K562 (cell line): ENCODE data around the gene WDPCP. TPM values are rescaled to one million over a fixed set of nuclear protein-coding genes. Genes with fewer than 3 reads are reported as not detected.
A peak's percentile ranks its signal among the peaks of the same experiment; 100 is the strongest.

ENCODE experiments used
- ATAC-seq: fragments of 200-7000 bp; cut with Tn5 transposase; 3 replicates; pipeline ENCODE4 v1.9.1; 2020; ENCODE audit warnings: moderate library complexity
- BruUV-seq: library from RNA; stranded (reverse); fragments of 400-500 nt; replicated peaks from 2 replicates; lab custom pipeline; 2021; lab: Mats Ljungman, UMichigan
- CTCF ChIA-PET: fragments of 300-600 bp; formaldehyde crosslinking; extraction: SDS; loops from one replicate; lab custom pipeline; 2021; ENCODE audit warnings: low intra/inter-chr PET ratio; lab: Yijun Ruan, JAX
- POLR2A ChIA-PET: fragments of 300-600, 350-650 bp; sonication (Branson Sonifier 250); formaldehyde crosslinking; extraction: SDS; loops from one replicate; lab custom pipeline; 2021; ENCODE audit warnings: antibody characterized with exemption, inconsistent platforms; lab: Yijun Ruan, JAX
- DNase-seq, 4 experiments: peaks; one replicate each; pipeline versions ENCODE4 v3.0.0 to v3.0.0-alpha.2; 2011 to 2018; ENCODE audit warnings: low spot score in 3 of 4, mixed read lengths in 3 of 4; ENCODE audit errors: extremely low read depth in 1 of 4
- FAIRE-seq: peaks from 2 replicates; lab custom pipeline; 2011; peaks lifted over from hg19 to GRCh38; lab: Jason Lieb, UNC
- H2AFZ ChIP-seq: 2 replicates; pipeline ENCODE4 v1.6.0; 2011; ENCODE audit warnings: low read depth, low read length, control low read depth, inconsistent platforms
- H3K27ac ChIP-seq: fragments of 200-600 bp; 3 replicates; pipeline ENCODE4 v1.8.0; 2011; ENCODE audit warnings: low read depth, mild to moderate bottlenecking, control low read depth, inconsistent platforms, low read length, moderate library complexity, mixed read lengths; ENCODE audit errors: extremely low read depth
- H3K27me3 ChIP-seq, 2 experiments: fragments of 300-600 bp in 1 of 2; 2 replicates in 1 of 2; 3 replicates in 1 of 2; pipeline versions ENCODE4 v1.6.0 to v1.8.0; 2011; ENCODE audit warnings: inconsistent platforms in 2 of 2, low read length in 2 of 2, mild to moderate bottlenecking in 1 of 2, mixed read lengths in 1 of 2, moderate library complexity in 1 of 2; ENCODE audit not compliant: control insufficient read depth in 2 of 2, insufficient read depth in 2 of 2
- H3K36me3 ChIP-seq: fragments of 300-600 bp; 3 replicates; pipeline ENCODE4 v1.8.0; 2011; ENCODE audit warnings: mild to moderate bottlenecking, low read length, inconsistent platforms; ENCODE audit not compliant: control insufficient read depth, insufficient read depth
- H3K4me1 ChIP-seq, 2 experiments: fragments of 200-600 bp in 1 of 2; replicated peaks in 1 of 2; 2 replicates in 1 of 2; 3 replicates in 1 of 2; pipeline versions ENCODE4 v1.5.1 to v1.8.0; 2011; ENCODE audit warnings: inconsistent platforms in 2 of 2, low read length in 2 of 2, mild to moderate bottlenecking in 1 of 2, mixed read lengths in 1 of 2, moderate library complexity in 1 of 2; ENCODE audit not compliant: control insufficient read depth in 2 of 2, insufficient read depth in 2 of 2
- H3K4me2 ChIP-seq: 2 replicates; pipeline ENCODE4 v1.6.1; 2011; ENCODE audit warnings: low read length, control low read depth, inconsistent platforms, mixed read lengths; ENCODE audit not compliant: insufficient read depth
- H3K4me3 ChIP-seq: fragments of 200-600 bp; sonication (generic), shearing (Covaris generic); 2 replicates; pipeline ENCODE4 v1.5.1; 2016; ENCODE audit warnings: control low read depth, inconsistent platforms
- H3K79me2 ChIP-seq: fragments of 200-600 bp; 3 replicates; pipeline ENCODE4 v1.8.0; 2011; ENCODE audit warnings: low read length, inconsistent platforms; ENCODE audit not compliant: control insufficient read depth, insufficient read depth
- H3K9ac ChIP-seq, 2 experiments: 2 replicates each; pipeline versions ENCODE4 v1.6.0 to v1.6.1; 2011; ENCODE audit warnings: low read depth in 2 of 2, low read length in 2 of 2, control low read depth in 1 of 2, inconsistent platforms in 1 of 2, mild to moderate bottlenecking in 1 of 2, mixed read lengths in 1 of 2; ENCODE audit not compliant: insufficient read depth in 1 of 2
- H3K9me1 ChIP-seq: one replicate; pipeline ENCODE4 v1.6.0; 2011; ENCODE audit warnings: inconsistent platforms, mild to moderate bottlenecking, low read length, moderate library complexity; ENCODE audit not compliant: control insufficient read depth, insufficient read depth
- H3K9me3 ChIP-seq: replicated peaks from 2 replicates; pipeline ENCODE4 v1.5.1; 2011; ENCODE audit warnings: low read depth, low read length, inconsistent platforms; ENCODE audit not compliant: control insufficient read depth, insufficient read depth
- H4K20me1 ChIP-seq: replicated peaks from 2 replicates; pipeline ENCODE4 v1.6.1; 2011; ENCODE audit warnings: low read length, inconsistent platforms, mixed read lengths; ENCODE audit not compliant: control insufficient read depth, insufficient read depth
- CBFB ChIP-seq: sonication (generic); formaldehyde crosslinking; IDR thresholded peaks from 2 replicates; pipeline ENCODE4 v1.4.0; 2020; ENCODE audit warnings: mild to moderate bottlenecking, missing genetic modification reagents
- CEBPB ChIP-seq: fragments of 450-650 bp; IDR thresholded peaks from 2 replicates; pipeline ENCODE4 v1.6.1; 2016; ENCODE audit warnings: missing genetic modification characterization, missing compliant biosample characterization
- CEBPG ChIP-seq, 3 experiments: fragments of 200-800 bp in 1 of 3; sonication (Bioruptor generic) in 1 of 3; sonication (generic) in 1 of 3; formaldehyde crosslinking in 1 of 3; IDR thresholded peaks in 2 of 3; conservative IDR thresholded peaks in 1 of 3; 2 replicates each; pipeline versions ENCODE4 v1.6.1 to v1.8.0; 2016 to 2022; ENCODE audit warnings: missing compliant biosample characterization in 2 of 3, missing genetic modification characterization in 2 of 3, mild to moderate bottlenecking in 1 of 3, missing genetic modification reagents in 1 of 3
- L3MBTL2 ChIP-seq: fragments of 450-650 bp; IDR thresholded peaks from 2 replicates; pipeline ENCODE4 v1.6.1; 2016; ENCODE audit warnings: mild to moderate bottlenecking, moderate library complexity
- in situ Hi-C: fragments of 300-500 bp; cut with MboI; formaldehyde crosslinking; loops from 4 replicates; pipeline ENCODE4 v1.15.0; 2018; ENCODE audit warnings: inconsistent platforms, mixed read lengths
- intact Hi-C: fragments of 100-400 bp; cut with micrococcal nuclease; formaldehyde crosslinking; loops from 2 replicates; pipeline ENCODE4 v1.14.2; 2022
- polyA plus RNA-seq, 8 experiments: library from polyadenylated mRNA; depleted of rRNA in 4 of 8; stranded (reverse) in 5 of 8; unstranded in 3 of 8; fragments of >200 nt; fragmentation: Nextera tagmentation in 2 of 8; fragmentation: Illumina TruSeq in 1 of 8; extraction: Ambion mirVana in 2 of 8; extraction: Trizol in 1 of 8; gene quantifications; 2 replicates each; pipeline versions ENCODE4 v1.2.1 to v1.2.3, GENCODE V29; 2011 to 2014; ENCODE audit warnings: inconsistent platforms in 1 of 8, missing spikeins in 1 of 8
- total RNA-seq, 7 experiments: library from RNA; depleted of rRNA in 6 of 7; stranded (reverse); fragments of >200 nt in 6 of 7; fragmentation: Illumina TruSeq in 2 of 7; extraction: Trizol in 2 of 7; gene quantifications; 2 replicates each; pipeline versions ENCODE4 v1.2.1 to v1.2.3, GENCODE V29; 2011 to 2021; ENCODE audit warnings: low replicate concordance in 1 of 7
- TF ChIP-seq, protein P1 (sequence below), 2 experiments: fragments of 450-650 bp in 1 of 2; sonication (generic) in 1 of 2; formaldehyde crosslinking in 1 of 2; IDR thresholded peaks in 1 of 2; conservative IDR thresholded peaks in 1 of 2; 2 replicates each; pipeline versions ENCODE4 v1.6.1 to v1.8.1; 2016 to 2023; ENCODE audit warnings: mild to moderate bottlenecking in 2 of 2, moderate library complexity in 2 of 2, inconsistent platforms in 1 of 2, missing genetic modification reagents in 1 of 2

Gene WDPCP
- total and polyA plus RNA-seq, 9 of the 15 experiments (the other 6 are each of a cell fraction or from before 2014, with no cell fraction given), result 1.4 to 6.4 (median 5.5) TPM

DNA sequence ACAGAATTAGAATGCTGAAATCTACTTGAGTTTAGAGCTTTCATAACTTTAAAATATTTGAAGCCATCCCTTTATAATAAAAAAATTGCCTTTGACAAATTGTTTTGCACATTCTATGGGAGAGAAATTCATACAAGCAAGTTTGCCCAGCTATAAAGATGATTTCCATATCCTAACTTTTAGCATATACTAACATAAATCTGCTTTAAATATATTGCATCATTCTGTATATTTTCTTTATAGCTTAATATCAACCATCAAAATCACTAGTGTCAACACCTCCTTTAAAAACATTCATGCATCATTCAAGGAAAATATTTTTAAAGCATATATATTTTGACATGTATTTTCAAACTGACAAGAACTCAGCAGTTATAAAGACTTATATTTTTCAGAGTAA is 49.9 kb downstream of the WDPCP start:
- intact Hi-C loops (no loop called here), in situ Hi-C loops (no loop called here)
- ATAC-seq (no peak), FAIRE-seq (no peak), DNase-seq (no peak)
- CTCF ChIA-PET, result interaction anchor here (0.5 kb wide), 1 partner anchor 10 kb away, joined by 7 read pairs; no protein-coding TSS in a partner anchor
- H3K4me1 ChIP-seq, result no peaks in the 10 kb centered on the region
- no peaks in the 10 kb centered on the region for H3K27me3 ChIP-seq
- no peaks in the 10 kb centered on the region for H4K20me1 ChIP-seq
- H3K36me3 ChIP-seq, result no peaks in the 10 kb centered on the region
- BruUV-seq, result no TSS peak
- H3K9ac ChIP-seq, result no peak overlapping the region
- TF ChIP-seq CEBPB (0 out of 2 replicates have a peak, but pooled peaks have one; percentile 36), CEBPG (CRISPR knock-in tag; IDR thresholded peaks at IDR 0.05) (no peak), CEBPG (tag; conservative IDR thresholded peaks at IDR 0.05 in 1 of 2, IDR thresholded peaks at IDR 0.05 in 1 of 2) (peak in 1 of 2 experiments; percentile 78; a peak in 2 of 4 replicates), L3MBTL2 (no peak), CBFB (CRISPR knock-in tag) (no peak)
- TF ChIP-seq, protein P1, sequence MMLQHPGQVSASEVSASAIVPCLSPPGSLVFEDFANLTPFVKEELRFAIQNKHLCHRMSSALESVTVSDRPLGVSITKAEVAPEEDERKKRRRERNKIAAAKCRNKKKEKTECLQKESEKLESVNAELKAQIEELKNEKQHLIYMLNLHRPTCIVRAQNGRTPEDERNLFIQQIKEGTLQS (IDR thresholded peaks at IDR 0.05), result peak; percentile 41; the same call in 1 of the 2 replicates
- TF ChIP-seq, protein P1 (CRISPR knock-in tag; conservative IDR thresholded peaks at IDR 0.05), result no peak
- POLR2A ChIA-PET, result no interaction called here
- H3K4me3 ChIP-seq, result no peak overlapping the region
- no peak overlapping the region for H2AFZ ChIP-seq
- H3K9me3 ChIP-seq, result no peaks in the 10 kb centered on the region
- no peaks in the 10 kb centered on the region for H3K79me2 ChIP-seq
- no peak overlapping the region for H3K27ac ChIP-seq
- H3K9me1 ChIP-seq, result no peaks in the 10 kb centered on the region
- H3K4me2 ChIP-seq, result no peak overlapping the region
